GM13976 (cell line): ENCODE data around the gene ZNF304.
"Not testable (repeated sequence)": the region's sequence is repeated elsewhere in the genome, so short reads cannot be mapped to it uniquely, and the experiment has no call there.

Source experiments
- DNase-seq: peaks from one replicate; pipeline ENCODE4 v3.0.0; 2012; ENCODE audit warnings: low spot score
- CTCF ChIP-seq: IDR thresholded peaks from 2 replicates; pipeline ENCODE4 v1.5.1; 2012; ENCODE audit warnings: borderline replicate concordance, mild to moderate bottlenecking; ENCODE audit not compliant: insufficient read depth; ENCODE audit errors: extremely low read depth, missing control alignments, control extremely low read depth
- in situ Hi-C: fragments of 300-500 bp; cut with MboI; formaldehyde crosslinking; loops from one replicate; pipeline ENCODE4 v1.12.0; 2022; ENCODE audit warnings: low sequenced_read_pairs, mixed read lengths, inconsistent platforms; ENCODE audit not compliant: unreplicated experiment

ZNF304 gene

GRCh38 chr19:57366776-57367175 is 15.7 kb downstream of the ZNF304 start:
- in situ Hi-C loops, result no loop called here
- TF ChIP-seq CTCF, result no peak
- no peak for DNase-seq

GRCh38 chr19:57374179-57374578 is 23.1 kb downstream of the ZNF304 start:
- TF ChIP-seq CTCF, result no peak
- in situ Hi-C loops, result no loop called here
- no peak for DNase-seq

- DNase-seq, in situ Hi-C loops: not testable (repeated sequence)
These were observed 23.6 kb downstream of the ZNF304 start for GRCh38 chr19:57374647-57375046.

GRCh38 chr19:57376151-57376550 is 25.1 kb downstream of the ZNF304 start:
- TF ChIP-seq CTCF, result no peak
- in situ Hi-C loops, result no loop called here
- no peak for DNase-seq

- in situ Hi-C loops, result no loop called here
- no peak for TF ChIP-seq CTCF
- DNase-seq, result no peak
These were observed 26.6 kb downstream of the ZNF304 start for GRCh38 chr19:57377498-57378146.

GRCh38 chr19:57380923-57381322 is 29.9 kb downstream of the ZNF304 start:
- in situ Hi-C loops, result no loop called here
- DNase-seq, result no peak
- no peak for TF ChIP-seq CTCF

- in situ Hi-C loops, result no loop called here
- TF ChIP-seq CTCF, result no peak
- no peak for DNase-seq
These were observed 31.9 kb downstream of the ZNF304 start for GRCh38 chr19:57382806-57383488.
